ENCODE measurements around the gene YTHDC1.

Gene YTHDC1

GRCh38 chr4:68373513-68373912 lies 23.6 kb upstream of the YTHDC1 start:
- no peaks in the 10 kb centered on the region for H3K36me3 ChIP-seq (ENCODE audit: control insufficient read depth, insufficient read depth, low read length)
- peak; percentile 42 for DNase-seq (ENCODE audit: extremely low read depth, insufficient read length)
- H3K27me3 ChIP-seq (replicated peaks; ENCODE audit: control insufficient read depth, insufficient read depth, low read length): no peaks in the 10 kb centered on the region
- H3K4me3 ChIP-seq (replicated peaks; ENCODE audit: low read depth, low read length): no peak overlapping the region
- TF ChIP-seq CTCF (IDR thresholded peaks at IDR 0.05; ENCODE audit: insufficient read depth, low read length, poor library complexity, severe bottlenecking): no peak

GRCh38 chr4:68372588-68372987 lies 22.7 kb upstream of the YTHDC1 start:
- H3K4me3 ChIP-seq (replicated peaks; ENCODE audit: low read depth, low read length): no peak overlapping the region
- no peak for TF ChIP-seq CTCF (IDR thresholded peaks at IDR 0.05; ENCODE audit: insufficient read depth, low read length, poor library complexity, severe bottlenecking)
- no peaks in the 10 kb centered on the region for H3K36me3 ChIP-seq (ENCODE audit: control insufficient read depth, insufficient read depth, low read length)

GRCh38 chr4:68369142-68369805 lies 19.4 kb upstream of the YTHDC1 start:
- Histone ChIP-seq H3K27me3 (replicated peaks; ENCODE audit: control insufficient read depth, insufficient read depth, low read length) (no peaks in the 10 kb centered on the region; the same call in 1 of the 2 replicates), H3K36me3 (ENCODE audit: control insufficient read depth, insufficient read depth, low read length) (no peaks in the 10 kb centered on the region), H3K4me3 (replicated peaks; ENCODE audit: low read depth, low read length) (no peak overlapping the region)
- DNase-seq (ENCODE audit: extremely low read depth, insufficient read length): no peak
- no peak for TF ChIP-seq CTCF (IDR thresholded peaks at IDR 0.05; ENCODE audit: insufficient read depth, low read length, poor library complexity, severe bottlenecking)

More at GRCh38 chr4:68372588-68372987, 22.7 kb upstream of the YTHDC1 start:
- H3K27me3 ChIP-seq (replicated peaks; ENCODE audit: control insufficient read depth, insufficient read depth, low read length): no peaks in the 10 kb centered on the region
- no peak for DNase-seq (ENCODE audit: extremely low read depth, insufficient read length)

- DNase-seq (ENCODE audit: extremely low read depth, insufficient read length): no peak
- Histone ChIP-seq H3K27me3 (replicated peaks; ENCODE audit: control insufficient read depth, insufficient read depth, low read length) (no peaks in the 10 kb centered on the region; the same call in 1 of the 2 replicates), H3K36me3 (ENCODE audit: control insufficient read depth, insufficient read depth, low read length) (no peaks in the 10 kb centered on the region), H3K4me3 (replicated peaks; ENCODE audit: low read depth, low read length) (no peak overlapping the region)
- TF ChIP-seq CTCF (IDR thresholded peaks at IDR 0.05; ENCODE audit: insufficient read depth, low read length, poor library complexity, severe bottlenecking): no peak
Measured at GRCh38 chr4:68368691-68369131, 18.8 kb upstream of the YTHDC1 start.

GRCh38 chr4:68367835-68368234 lies 17.9 kb upstream of the YTHDC1 start:
- no peak for DNase-seq (ENCODE audit: extremely low read depth, insufficient read length)
- Histone ChIP-seq H3K4me3 (replicated peaks; ENCODE audit: low read depth, low read length) (no peak overlapping the region), H3K27me3 (replicated peaks; ENCODE audit: control insufficient read depth, insufficient read depth, low read length) (no peaks in the 10 kb centered on the region; the same call in 1 of the 2 replicates), H3K36me3 (ENCODE audit: control insufficient read depth, insufficient read depth, low read length) (no peaks in the 10 kb centered on the region)
- no peak for TF ChIP-seq CTCF (IDR thresholded peaks at IDR 0.05; ENCODE audit: insufficient read depth, low read length, poor library complexity, severe bottlenecking)
